Naive thymus-derived CD4-positive, alpha-beta T cell (primary cell): ENCODE results near the gene TRERF1. TPM values are rescaled to one million over a fixed set of nuclear protein-coding genes. Genes with fewer than 3 reads are reported as not detected.

Experiments used
- ATAC-seq: fragments of 150-1000 bp; cut with Tn5 transposase; 2 replicates; pipeline ENCODE4 v1.10.0; 2021; ENCODE audit warnings: mild to moderate bottlenecking, moderate library complexity
- CTCF ChIA-PET: fragments of 350-600 bp; sonication (Branson Sonifier 250); formaldehyde crosslinking; loops from one replicate; lab custom pipeline; 2021; ENCODE audit warnings: antibody characterized with exemption; lab: Charles Lee
- POLR2A ChIA-PET: fragments of 350-600 bp; sonication (Branson Sonifier 250); formaldehyde crosslinking; loops from one replicate; lab custom pipeline; 2021; ENCODE audit warnings: antibody characterized with exemption, inconsistent platforms; lab: Charles Lee
- DNase-seq, 9 donors: peaks; one replicate each; pipeline versions ENCODE4 v3.0.0 to v3.0.0-alpha.2; 2020 to 2022; ENCODE audit warnings: mixed read lengths in 1 of 9
- H3K27ac ChIP-seq: one replicate; pipeline ENCODE4 v1.7.0; 2013; ENCODE audit warnings: mild to moderate bottlenecking, low read depth, low read length, moderate library complexity
- H3K27me3 ChIP-seq, 2 donors: one replicate each; pipeline ENCODE4 v1.7.0; 2013; ENCODE audit warnings: low read length in 2 of 2, mild to moderate bottlenecking in 2 of 2, moderate library complexity in 2 of 2; ENCODE audit not compliant: control insufficient read depth in 2 of 2, insufficient read depth in 2 of 2
- H3K36me3 ChIP-seq, 3 experiments: 1 replicate in 2 of 3; 2 replicates in 1 of 3; pipeline ENCODE4 v1.7.0; 2013; ENCODE audit warnings: low read length in 3 of 3, mild to moderate bottlenecking in 3 of 3, moderate library complexity in 1 of 3; ENCODE audit not compliant: insufficient read depth in 3 of 3, control insufficient read depth in 2 of 3
- H3K4me1 ChIP-seq, 2 donors: one replicate each; pipeline ENCODE4 v1.7.0; 2013; ENCODE audit warnings: low read length in 2 of 2, mild to moderate bottlenecking in 2 of 2, moderate library complexity in 1 of 2; ENCODE audit not compliant: control insufficient read depth in 2 of 2, insufficient read depth in 2 of 2
- H3K4me3 ChIP-seq: 2 replicates; pipeline ENCODE4 v1.7.0; 2013; ENCODE audit warnings: mild to moderate bottlenecking, low read length
- H3K9me3 ChIP-seq, 3 experiments: 1 replicate in 2 of 3; 2 replicates in 1 of 3; pipeline ENCODE4 v1.7.0; 2013; ENCODE audit warnings: low read length in 3 of 3; ENCODE audit not compliant: control insufficient read depth in 2 of 3
- H3K27ac Mint-ChIP-seq, 9 donors: one replicate each; pipeline ENCODE4 v1.8.0; 2020 to 2022; ENCODE audit warnings: mixed read lengths in 9 of 9, mild to moderate bottlenecking in 8 of 9, moderate library complexity in 5 of 9, inconsistent platforms in 2 of 9
- H3K27me3 Mint-ChIP-seq, 5 donors: one replicate each; pipeline ENCODE4 v1.8.0; 2021 to 2022; ENCODE audit warnings: mixed read lengths in 5 of 5, mild to moderate bottlenecking in 1 of 5
- H3K36me3 Mint-ChIP-seq, 5 donors: one replicate each; pipeline ENCODE4 v1.8.0; 2020 to 2022; ENCODE audit warnings: mixed read lengths in 5 of 5, mild to moderate bottlenecking in 3 of 5, inconsistent platforms in 1 of 5
- H3K4me1 Mint-ChIP-seq, 7 donors: one replicate each; pipeline ENCODE4 v1.8.0; 2020 to 2022; ENCODE audit warnings: mixed read lengths in 7 of 7, mild to moderate bottlenecking in 3 of 7, inconsistent platforms in 1 of 7
- H3K4me3 Mint-ChIP-seq, 10 donors: one replicate each; pipeline ENCODE4 v1.8.0; 2020 to 2022; ENCODE audit warnings: mild to moderate bottlenecking in 10 of 10, mixed read lengths in 10 of 10, moderate library complexity in 6 of 10, inconsistent platforms in 2 of 10
- H3K9me3 Mint-ChIP-seq, 11 donors: one replicate each; pipeline ENCODE4 v1.8.0; 2020 to 2022; ENCODE audit warnings: mixed read lengths in 11 of 11, mild to moderate bottlenecking in 4 of 11, inconsistent platforms in 1 of 11, moderate library complexity in 1 of 11
- intact Hi-C, 2 donors: fragments of 100-400 bp; cut with micrococcal nuclease; formaldehyde crosslinking; loops; one replicate each; pipeline ENCODE4 v1.15.1; 2023
- polyA plus RNA-seq, 2 donors: library from polyadenylated mRNA; unstranded; fragments of 300-500 nt; fragmentation: Illumina TruSeq; gene quantifications; one replicate each; pipeline ENCODE4 v1.2.3, GENCODE V29; 2021
- total RNA-seq, 6 experiments: library from RNA in 5 of 6; stranded (reverse) in 5 of 6; gene quantifications; 1 replicate in 5 of 6; 2 replicates in 1 of 6; pipeline ENCODE4 v1.2.3 and lab custom pipeline; 2021 to 2026

TRERF1 gene
- total and polyA plus RNA-seq, 7 experiments from 2014 or later, result 4.8 to 32.4 (median 21.0) TPM

DNA sequence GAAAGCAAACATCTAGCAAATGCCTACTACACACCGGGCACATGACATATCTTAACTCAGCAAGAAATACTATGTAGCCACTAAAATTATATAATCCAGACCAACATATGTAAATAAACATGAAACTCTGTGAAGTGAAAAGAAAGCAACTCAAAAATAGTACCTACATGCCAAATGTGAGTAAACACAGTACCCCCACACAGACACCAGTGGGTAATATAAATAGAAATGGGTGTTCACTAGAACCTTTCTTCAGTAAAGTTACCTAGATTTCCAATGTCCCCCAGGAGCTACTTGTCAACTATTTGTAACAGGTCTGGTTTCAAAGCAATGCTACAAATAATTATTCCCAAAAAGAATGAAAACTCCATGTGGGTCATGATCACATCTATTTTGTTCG, 25.5 kb downstream of the TRERF1 start:
- DNase-seq (no peak), ATAC-seq (no peak)
- ChIA-PET POLR2A (interaction anchor here (0.7 kb wide), 1 partner anchor 34 kb away, joined by 4 read pairs; no protein-coding TSS in a partner anchor), CTCF (no interaction called here)
- H3K4me3 ChIP-seq, result no peak overlapping the region
- no peaks in the 10 kb centered on the region for H3K27me3 ChIP-seq
- Mint-ChIP-seq H3K4me1 (peaks cover 51 to 78% (median 72%) of the 10 kb centered on the region in 7 donors), H3K9me3 (no peaks in the 10 kb centered on the region), H3K4me3 (no peak overlapping the region), H3K27ac (peak overlapping the region in 3 of 9 donors; percentile 3 to 65 (median 49)), H3K27me3 (no peaks in the 10 kb centered on the region), H3K36me3 (peaks cover 0 to 23% (median 15%) of the 10 kb centered on the region in 5 donors)
- no peaks in the 10 kb centered on the region for H3K9me3 ChIP-seq
- H3K27ac ChIP-seq, result no peak overlapping the region
- H3K36me3 ChIP-seq, result no peaks in the 10 kb centered on the region
- H3K4me1 ChIP-seq, result peaks cover 39 to 53% of the 10 kb centered on the region in 2 donors
- intact Hi-C loops, result no loop called here

GRCh38 chr6:42424906-42425474, 26.7 kb downstream of the TRERF1 start:
- ChIA-PET POLR2A (interaction anchor here (0.6 to 3.1 kb wide), 3 partner anchors 14 to 34 kb away, joined by 3 to 21 read pairs (median 14); partner anchors contain the start of gene TRERF1), CTCF (interaction anchor here (0.6 to 1.2 kb wide), 5 partner anchors 25 to 358 kb away, joined by 3 to 5 read pairs (median 3); no protein-coding TSS in a partner anchor)
- Mint-ChIP-seq H3K4me1 (peaks cover 51 to 81% (median 75%) of the 10 kb centered on the region in 7 donors), H3K4me3 (peak overlapping the region in 4 of 10 donors; percentile 3 to 25 (median 20)), H3K36me3 (peaks cover 0 to 21% (median 18%) of the 10 kb centered on the region in 5 donors), H3K9me3 (no peaks in the 10 kb centered on the region), H3K27me3 (no peaks in the 10 kb centered on the region), H3K27ac (peak overlapping the region in 7 of 9 donors; percentile 8 to 75 (median 26))
- H3K4me3 ChIP-seq, result no peak overlapping the region
- DNase-seq (no peak), ATAC-seq (no peak)
- no peaks in the 10 kb centered on the region for H3K36me3 ChIP-seq
- H3K9me3 ChIP-seq, result no peaks in the 10 kb centered on the region
- intact Hi-C loops, result no loop called here
- H3K27me3 ChIP-seq, result no peaks in the 10 kb centered on the region
- no peak overlapping the region for H3K27ac ChIP-seq
- peaks cover 41 to 49% of the 10 kb centered on the region in 2 donors for H3K4me1 ChIP-seq

DNA sequence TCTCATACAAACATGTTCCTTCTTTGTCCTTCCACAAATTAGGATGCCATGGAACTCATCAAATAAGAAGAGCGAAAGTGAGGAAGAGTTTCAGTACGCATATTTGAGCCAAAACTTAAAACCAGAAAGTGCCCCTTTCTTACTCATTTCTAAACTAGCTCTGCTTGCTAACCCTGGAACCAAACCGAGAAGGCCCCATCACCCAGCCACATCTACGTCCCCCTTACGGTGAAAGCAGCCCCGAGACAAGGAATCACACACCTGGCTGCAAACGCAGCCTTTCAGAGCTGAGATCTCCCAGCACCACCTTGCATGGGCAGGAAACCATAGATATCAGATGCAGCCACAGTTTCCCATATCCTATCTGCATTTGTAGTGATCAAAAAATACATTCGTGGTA, 28.5 kb downstream of the TRERF1 start:
- peak in 1 of 9 donors; percentile 21 for DNase-seq
- POLR2A ChIA-PET, result interaction anchor here (1.2 to 3.1 kb wide), 5 partner anchors 9 to 50 kb away, joined by 6 to 21 read pairs (median 9); partner anchors contain the start of gene TRERF1
- peaks cover 0 to 17% (median 9%) of the 10 kb centered on the region in 5 donors for H3K36me3 Mint-ChIP-seq
- H3K4me3 Mint-ChIP-seq, result peak overlapping the region; percentile 54 to 88 (median 74)
- H3K27me3 Mint-ChIP-seq, result no peaks in the 10 kb centered on the region
- Histone ChIP-seq H3K4me1 (peaks cover 34 to 38% of the 10 kb centered on the region in 2 donors), H3K27ac (no peak overlapping the region), H3K9me3 (no peaks in the 10 kb centered on the region), H3K36me3 (no peaks in the 10 kb centered on the region), H3K4me3 (peak overlapping the region; percentile 8), H3K27me3 (no peaks in the 10 kb centered on the region)
- H3K4me1 Mint-ChIP-seq, result peaks cover 46 to 80% (median 70%) of the 10 kb centered on the region in 7 donors
- CTCF ChIA-PET, result interaction anchor here (0.7 to 1.2 kb wide), 3 partner anchors 12 to 360 kb away, joined by 3 to 6 read pairs (median 5); no protein-coding TSS in a partner anchor
- intact Hi-C loops, result no loop called here
- H3K27ac Mint-ChIP-seq, result peak overlapping the region in 8 of 9 donors; percentile 18 to 89 (median 68)
- no peaks in the 10 kb centered on the region for H3K9me3 Mint-ChIP-seq
- ATAC-seq, result peak; percentile 26

- peaks cover 58 to 89% (median 77%) of the 10 kb centered on the region in 7 donors for H3K4me1 Mint-ChIP-seq
- H3K27ac Mint-ChIP-seq, result peak overlapping the region in 1 of 9 donors; percentile 13
- no peak for DNase-seq
- no peaks in the 10 kb centered on the region for H3K9me3 ChIP-seq
- H3K36me3 Mint-ChIP-seq, result peaks cover 0 to 18% (median 7%) of the 10 kb centered on the region in 5 donors
- H3K4me3 ChIP-seq, result no peak overlapping the region
- H3K27me3 ChIP-seq, result no peaks in the 10 kb centered on the region
- H3K27me3 Mint-ChIP-seq, result no peaks in the 10 kb centered on the region
- ChIA-PET CTCF (no interaction called here), POLR2A (interaction anchor here (1.0 kb wide), 1 partner anchor 20 kb away, joined by 4 read pairs; no protein-coding TSS in a partner anchor)
- H3K4me3 Mint-ChIP-seq, result no peak overlapping the region
- intact Hi-C loops, result no loop called here
- H3K4me1 ChIP-seq, result peaks cover 42 to 52% of the 10 kb centered on the region in 2 donors
- no peaks in the 10 kb centered on the region for H3K36me3 ChIP-seq
- H3K9me3 Mint-ChIP-seq, result no peaks in the 10 kb centered on the region
- no peak for ATAC-seq
- no peak overlapping the region for H3K27ac ChIP-seq
Measured at GRCh38 chr6:42420741-42421140, 31.0 kb downstream of the TRERF1 start.

GRCh38 chr6:42419490-42420280, 32.0 kb downstream of the TRERF1 start:
- DNase-seq (no peak), ATAC-seq (no peak)
- H3K4me1 ChIP-seq, result peaks cover 41 to 46% of the 10 kb centered on the region in 2 donors
- CTCF ChIA-PET, result interaction anchor here (1.1 to 1.5 kb wide), 2 partner anchors 29 to 128 kb away, joined by 3 read pairs; no protein-coding TSS in a partner anchor
- Mint-ChIP-seq H3K9me3 (no peaks in the 10 kb centered on the region), H3K27me3 (no peaks in the 10 kb centered on the region), H3K4me3 (peak overlapping the region in 1 of 10 donors; percentile 9), H3K27ac (peak overlapping the region in 5 of 9 donors; percentile 26 to 84 (median 53)), H3K4me1 (peaks cover 61 to 91% (median 81%) of the 10 kb centered on the region in 7 donors), H3K36me3 (peaks cover 0 to 16% (median 7%) of the 10 kb centered on the region in 5 donors)
- H3K27me3 ChIP-seq, result no peaks in the 10 kb centered on the region
- intact Hi-C loops, result loop anchor here in 1 of 2 donors (5.0 kb wide), 1 partner anchor 33 kb away; the partner anchor contains the start of gene TRERF1
- POLR2A ChIA-PET, result interaction anchor here (0.8 to 1.7 kb wide), 7 partner anchors 9 to 53 kb away, joined by 3 to 7 read pairs (median 4); no protein-coding TSS in a partner anchor
- no peaks in the 10 kb centered on the region for H3K36me3 ChIP-seq
- no peak overlapping the region for H3K27ac ChIP-seq
- no peak overlapping the region for H3K4me3 ChIP-seq
- H3K9me3 ChIP-seq, result no peaks in the 10 kb centered on the region

GRCh38 chr6:42418724-42419123, 33.0 kb downstream of the TRERF1 start:
- ChIA-PET POLR2A (interaction anchor here (0.9 to 1.7 kb wide), 5 partner anchors 10 to 52 kb away, joined by 3 to 7 read pairs (median 5); no protein-coding TSS in a partner anchor), CTCF (interaction anchor here (1.1 to 1.5 kb wide), 2 partner anchors 29 to 129 kb away, joined by 3 read pairs; no protein-coding TSS in a partner anchor)
- Histone ChIP-seq H3K27ac (no peak overlapping the region), H3K9me3 (no peaks in the 10 kb centered on the region), H3K4me1 (peaks cover 35 to 38% of the 10 kb centered on the region in 2 donors), H3K27me3 (no peaks in the 10 kb centered on the region), H3K36me3 (no peaks in the 10 kb centered on the region), H3K4me3 (no peak overlapping the region)
- ATAC-seq, result no peak
- peaks cover 0 to 13% (median 13%) of the 10 kb centered on the region in 5 donors for H3K36me3 Mint-ChIP-seq
- peaks cover 54 to 91% (median 78%) of the 10 kb centered on the region in 7 donors for H3K4me1 Mint-ChIP-seq
- H3K27me3 Mint-ChIP-seq, result no peaks in the 10 kb centered on the region
- H3K4me3 Mint-ChIP-seq, result peak overlapping the region in 6 of 10 donors; percentile 10 to 62 (median 37)
- intact Hi-C loops, result loop anchor here in 1 of 2 donors (5.0 kb wide), 1 partner anchor 34 kb away; the partner anchor contains the start of gene TRERF1
- H3K9me3 Mint-ChIP-seq, result no peaks in the 10 kb centered on the region
- peak overlapping the region in 2 of 9 donors; percentile 54 to 84 for H3K27ac Mint-ChIP-seq
- no peak for DNase-seq
